Peyer's patch (tissue), 4 donors: ENCODE results near the gene ZC3H7A.

Source experiments
- POLR2A ChIP-seq, 2 donors: fragments of 450-650 bp; IDR thresholded peaks; one replicate each; pipeline ENCODE4 v1.5.1; 2017; ENCODE audit warnings: antibody characterized with exemption in 2 of 2, mild to moderate bottlenecking in 2 of 2, moderate library complexity in 2 of 2
- TF ChIP-seq, protein P1 (sequence below), 6 experiments: fragments of 450-650 bp in 4 of 6; fragments of 200-600 bp in 2 of 6; sonication (generic) in 1 of 6; IDR thresholded peaks; one replicate each; pipeline ENCODE4 v1.5.1; 2017 to 2019; ENCODE audit warnings: antibody characterized with exemption in 6 of 6, mild to moderate bottlenecking in 3 of 6, moderate library complexity in 1 of 6

DNA sequence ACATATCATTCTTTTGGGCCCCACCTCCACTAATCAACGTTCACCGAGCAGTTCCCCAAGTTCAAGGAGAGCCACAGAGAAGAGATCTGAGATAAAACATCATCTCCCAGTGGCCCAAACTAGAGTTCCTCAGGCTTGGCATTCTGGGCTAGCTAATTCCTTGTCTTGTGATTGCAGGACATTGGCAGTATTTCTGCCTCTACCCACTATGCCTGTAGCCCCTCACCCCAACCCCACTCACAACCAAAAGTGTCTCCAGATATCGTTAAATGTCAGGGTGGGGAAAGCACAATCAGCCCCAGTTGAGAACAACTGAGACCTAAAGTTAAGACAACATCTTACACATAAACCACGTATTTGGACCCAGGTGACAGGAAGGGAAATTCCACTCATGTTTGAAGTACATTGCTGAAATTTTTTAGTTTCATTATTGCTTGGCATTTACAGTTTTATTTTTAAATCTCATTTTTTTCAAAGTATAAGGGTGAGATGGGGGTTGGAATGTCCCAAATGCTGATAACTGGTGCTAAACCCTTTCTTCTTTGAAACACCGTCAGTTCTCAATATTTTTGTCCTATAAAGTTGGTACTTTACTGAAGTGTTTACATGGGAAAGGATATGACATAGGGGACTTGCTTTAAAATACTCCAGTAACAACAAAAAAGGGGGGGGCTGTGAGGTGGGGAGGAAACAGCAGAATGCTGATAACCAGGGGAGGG lies 13.6 kb downstream of the ZC3H7A start:
- TF ChIP-seq, protein P1, sequence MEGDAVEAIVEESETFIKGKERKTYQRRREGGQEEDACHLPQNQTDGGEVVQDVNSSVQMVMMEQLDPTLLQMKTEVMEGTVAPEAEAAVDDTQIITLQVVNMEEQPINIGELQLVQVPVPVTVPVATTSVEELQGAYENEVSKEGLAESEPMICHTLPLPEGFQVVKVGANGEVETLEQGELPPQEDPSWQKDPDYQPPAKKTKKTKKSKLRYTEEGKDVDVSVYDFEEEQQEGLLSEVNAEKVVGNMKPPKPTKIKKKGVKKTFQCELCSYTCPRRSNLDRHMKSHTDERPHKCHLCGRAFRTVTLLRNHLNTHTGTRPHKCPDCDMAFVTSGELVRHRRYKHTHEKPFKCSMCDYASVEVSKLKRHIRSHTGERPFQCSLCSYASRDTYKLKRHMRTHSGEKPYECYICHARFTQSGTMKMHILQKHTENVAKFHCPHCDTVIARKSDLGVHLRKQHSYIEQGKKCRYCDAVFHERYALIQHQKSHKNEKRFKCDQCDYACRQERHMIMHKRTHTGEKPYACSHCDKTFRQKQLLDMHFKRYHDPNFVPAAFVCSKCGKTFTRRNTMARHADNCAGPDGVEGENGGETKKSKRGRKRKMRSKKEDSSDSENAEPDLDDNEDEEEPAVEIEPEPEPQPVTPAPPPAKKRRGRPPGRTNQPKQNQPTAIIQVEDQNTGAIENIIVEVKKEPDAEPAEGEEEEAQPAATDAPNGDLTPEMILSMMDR (IDR thresholded peaks at IDR 0.05): no peak
- TF ChIP-seq POLR2A (IDR thresholded peaks at IDR 0.05): no peak
